ENCODE data around the gene TMEM52.
A peak's percentile ranks its signal among the peaks of the same experiment; 100 is the strongest.

The TMEM52 gene

DNA sequence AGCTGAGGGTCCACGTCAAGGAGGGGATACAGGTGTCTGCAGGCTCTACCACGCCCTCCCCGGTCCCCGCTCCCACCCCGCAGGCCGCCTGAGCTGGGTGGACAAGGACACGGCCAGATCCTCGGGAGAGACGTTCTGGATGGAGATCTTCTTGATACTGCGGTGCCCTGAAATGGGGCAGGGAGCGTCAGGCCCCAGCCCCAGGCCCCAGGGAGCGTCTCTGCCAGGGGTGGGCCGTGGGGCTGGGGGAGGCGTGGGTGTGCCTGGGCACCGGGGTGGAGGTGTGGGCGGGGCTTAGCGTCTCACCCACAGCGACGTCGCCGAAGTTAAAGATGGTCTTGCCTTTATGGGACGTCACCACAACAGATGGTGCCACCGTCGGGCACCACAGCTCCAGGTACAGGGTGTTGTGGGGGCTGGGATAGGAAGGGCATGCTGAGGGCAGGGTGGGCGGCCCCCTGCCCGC is 7.3 kb upstream of the TMEM52 start:
- DNase-seq, result no peak

DNA sequence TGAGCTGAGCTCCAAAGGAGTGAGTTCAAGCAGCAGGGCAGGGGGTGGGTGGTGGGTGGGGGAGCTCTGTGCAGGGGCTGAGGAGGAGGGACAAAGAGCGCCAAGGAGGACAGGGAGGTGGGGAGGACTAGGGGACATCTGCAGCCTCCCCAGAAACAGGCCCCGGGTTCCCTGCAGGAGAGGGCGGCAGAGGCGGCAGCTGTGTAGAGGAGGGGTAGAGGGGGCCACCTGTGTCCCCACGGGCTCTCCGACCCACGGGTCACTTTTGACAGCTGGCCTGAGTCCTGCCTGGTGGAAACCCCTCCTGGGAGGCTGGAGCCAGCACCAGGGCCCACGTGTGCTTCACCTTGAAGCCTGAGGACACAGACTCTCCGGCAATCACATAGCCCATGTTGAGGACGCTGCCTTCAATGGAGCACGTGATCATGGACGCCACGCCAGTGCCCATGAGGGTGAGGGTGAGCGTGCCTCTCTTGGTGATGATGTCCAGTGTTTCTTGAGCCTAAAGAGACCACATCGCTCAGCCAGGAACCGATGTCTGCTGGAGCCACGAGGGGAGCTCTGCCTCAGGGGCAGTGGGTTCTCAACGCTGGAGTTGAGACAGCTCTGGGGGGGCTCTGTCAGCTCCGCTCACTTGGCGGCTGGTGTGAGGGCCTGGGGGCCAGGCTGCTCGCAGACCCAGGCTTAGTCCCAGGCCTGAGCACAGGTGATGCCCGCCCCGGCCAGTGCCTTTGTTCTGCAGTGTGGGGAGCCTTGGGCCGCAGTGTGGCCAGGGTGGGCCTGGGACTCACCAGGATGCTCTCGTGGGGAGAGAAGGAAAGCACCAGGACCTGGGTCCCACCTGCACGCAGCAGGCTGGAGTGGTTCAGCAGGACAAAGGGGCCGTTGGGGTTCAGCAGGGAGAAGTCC is 6.6 kb upstream of the TMEM52 start:
- DNase-seq, result no peak

DNA sequence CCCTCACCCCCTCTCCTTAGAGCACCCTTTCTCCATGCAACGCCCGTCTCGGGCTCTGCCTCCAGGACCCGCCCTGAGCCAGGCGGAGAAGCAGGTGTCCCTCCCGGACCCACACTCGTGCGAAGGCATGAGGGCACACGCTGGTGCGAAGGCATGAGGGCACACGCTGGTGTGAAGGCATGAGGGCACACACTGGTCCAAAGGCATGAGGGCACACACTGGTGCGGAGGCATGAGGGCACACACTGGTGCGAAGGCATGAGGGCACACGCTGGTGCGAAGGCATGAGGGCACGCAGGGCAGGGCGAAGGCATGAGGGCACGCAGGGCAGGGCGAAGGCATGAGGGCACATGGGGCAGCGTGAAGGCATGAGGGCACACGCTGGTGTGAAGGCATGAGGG is 5.8 kb upstream of the TMEM52 start:
- no peak for DNase-seq

DNA sequence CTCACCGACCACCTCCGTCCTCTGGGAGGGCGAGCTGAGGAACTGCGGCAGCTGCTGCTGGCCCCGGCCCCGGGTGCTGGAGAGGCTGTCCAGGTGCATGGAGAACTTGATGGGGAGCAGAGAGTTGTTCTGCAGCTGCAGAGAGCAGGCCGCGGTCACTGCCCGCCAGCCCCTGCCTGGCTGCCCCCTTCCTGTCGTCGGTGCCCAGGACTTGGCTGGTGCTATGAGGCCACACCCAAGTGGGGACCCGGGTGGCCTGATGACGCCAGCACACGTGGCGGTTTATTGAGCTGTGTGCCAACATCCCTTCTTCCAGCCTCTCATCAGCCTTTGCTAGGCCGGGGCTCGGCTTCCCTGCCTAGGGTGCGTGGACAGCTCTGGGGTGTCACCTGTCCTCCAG is 5.3 kb upstream of the TMEM52 start:
- DNase-seq, result no peak

- DNase-seq, result no peak
These were observed 4.1 kb upstream of the TMEM52 start for GRCh38 chr1:1922956-1923833.

GRCh38 chr1:1922702-1922955 is 3.5 kb upstream of the TMEM52 start:
- no peak for DNase-seq

- no peak for DNase-seq
These were observed 3.0 kb upstream of the TMEM52 start for GRCh38 chr1:1921901-1922701.

GRCh38 chr1:1921459-1921862 is 2.4 kb upstream of the TMEM52 start:
- no peak for DNase-seq

GRCh38 chr1:1920608-1921458 is 1.8 kb upstream of the TMEM52 start:
- no peak for DNase-seq

GRCh38 chr1:1920057-1920607 is 1.1 kb upstream of the TMEM52 start:
- DNase-seq, result no peak

DNA sequence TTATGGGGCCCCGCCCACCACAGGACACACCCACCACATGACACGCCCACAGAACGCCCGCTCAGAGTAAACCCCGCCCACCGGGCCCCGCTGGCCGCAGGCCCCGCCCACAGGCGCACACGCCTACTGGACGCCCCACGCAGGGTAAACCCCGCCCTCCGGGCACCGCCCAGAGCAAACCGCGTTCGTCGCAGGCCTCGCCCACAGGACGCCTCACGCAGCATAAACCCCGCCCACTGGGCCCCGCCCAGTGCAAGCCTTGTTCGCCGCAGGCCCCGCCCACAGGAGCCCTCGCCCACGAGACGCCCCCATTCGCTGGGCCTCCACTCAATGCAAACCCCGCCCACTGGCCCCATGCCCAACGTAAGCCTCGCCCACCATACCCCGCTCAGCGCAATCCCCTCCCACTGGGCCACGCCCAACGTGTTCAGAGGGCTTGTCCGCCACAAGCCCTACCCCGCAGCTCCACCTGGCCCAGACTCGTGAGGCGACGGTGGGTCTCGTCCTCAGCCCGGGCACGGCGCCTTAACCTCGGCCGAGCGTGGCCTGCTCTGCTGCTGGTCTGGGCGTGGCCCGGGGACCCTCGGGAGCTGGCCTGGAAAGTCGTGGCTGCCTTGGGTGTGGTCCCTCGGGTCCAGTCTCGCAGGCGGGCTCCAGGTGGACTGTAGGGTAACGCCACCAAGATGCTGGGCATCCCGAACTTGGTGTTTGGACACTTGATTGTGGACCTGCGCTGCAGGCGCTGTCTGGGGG is 401 bp upstream of the TMEM52 start:
- DNase-seq, result peak; percentile 98

DNA sequence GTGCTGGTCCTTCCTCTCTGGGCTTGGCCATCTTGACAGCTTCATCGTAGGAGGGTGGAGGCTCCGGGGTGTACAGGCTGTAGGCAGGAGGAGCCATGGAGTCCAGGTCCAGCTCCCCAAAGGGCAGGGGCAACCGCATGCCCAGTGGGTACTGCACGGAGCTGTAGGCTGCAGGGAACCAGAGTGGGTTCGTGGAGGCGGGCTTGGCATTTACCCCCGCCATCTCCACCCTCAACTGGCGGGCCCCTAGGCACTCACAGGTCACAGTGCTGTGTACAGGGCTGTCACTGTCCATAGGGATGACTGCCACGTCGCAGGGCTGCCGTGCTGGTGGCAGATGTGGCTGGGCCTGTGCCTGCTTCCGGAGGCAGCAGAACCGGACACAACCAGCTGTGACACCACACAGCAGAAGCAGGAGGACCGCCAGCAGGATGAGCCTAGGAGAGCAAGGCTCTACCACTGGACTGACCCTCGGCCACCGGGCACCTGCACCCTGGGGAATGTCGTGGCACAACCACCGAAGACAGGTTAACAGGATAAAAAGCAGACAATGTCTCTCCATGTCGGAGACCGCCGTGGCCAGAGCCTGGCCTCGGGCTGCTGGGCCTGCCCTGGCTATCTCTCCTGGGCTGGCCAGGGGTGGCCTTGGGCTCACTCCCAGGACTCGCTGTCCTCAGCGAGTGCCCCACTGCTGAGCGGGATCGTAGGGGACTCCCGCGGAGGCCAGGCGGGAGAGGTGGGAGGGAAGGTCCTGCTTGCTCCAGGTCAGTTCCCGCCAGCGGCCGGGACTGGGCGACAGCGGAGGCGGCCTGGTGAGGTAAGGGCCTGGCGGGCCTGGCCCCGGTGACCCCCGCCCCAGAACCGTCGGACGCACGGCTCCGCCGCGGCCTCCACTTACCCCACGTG is 831 bp downstream of the TMEM52 start:
- DNase-seq, result no peak

GRCh38 chr1:1917304-1917976 is 1.6 kb downstream of the TMEM52 start:
- DNase-seq, result no peak

DNA sequence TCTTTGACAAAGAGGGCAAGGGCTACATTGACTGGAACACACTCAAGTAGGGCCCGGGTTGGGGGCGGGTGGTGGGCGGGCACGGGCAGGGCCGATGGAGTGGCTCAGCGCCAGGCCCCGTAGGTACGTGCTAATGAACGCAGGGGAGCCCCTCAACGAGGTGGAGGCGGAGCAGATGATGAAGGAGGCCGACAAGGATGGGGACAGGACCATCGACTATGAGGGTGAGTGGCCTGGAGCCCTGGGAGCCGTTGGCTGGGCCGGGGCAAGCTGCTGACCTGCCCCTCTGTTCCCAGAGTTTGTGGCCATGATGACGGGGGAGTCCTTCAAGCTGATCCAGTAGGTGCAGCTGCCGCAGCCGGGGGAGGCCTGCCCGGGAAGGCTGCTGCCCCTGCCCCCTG is 2.2 kb downstream of the TMEM52 start:
- no peak for DNase-seq

DNA sequence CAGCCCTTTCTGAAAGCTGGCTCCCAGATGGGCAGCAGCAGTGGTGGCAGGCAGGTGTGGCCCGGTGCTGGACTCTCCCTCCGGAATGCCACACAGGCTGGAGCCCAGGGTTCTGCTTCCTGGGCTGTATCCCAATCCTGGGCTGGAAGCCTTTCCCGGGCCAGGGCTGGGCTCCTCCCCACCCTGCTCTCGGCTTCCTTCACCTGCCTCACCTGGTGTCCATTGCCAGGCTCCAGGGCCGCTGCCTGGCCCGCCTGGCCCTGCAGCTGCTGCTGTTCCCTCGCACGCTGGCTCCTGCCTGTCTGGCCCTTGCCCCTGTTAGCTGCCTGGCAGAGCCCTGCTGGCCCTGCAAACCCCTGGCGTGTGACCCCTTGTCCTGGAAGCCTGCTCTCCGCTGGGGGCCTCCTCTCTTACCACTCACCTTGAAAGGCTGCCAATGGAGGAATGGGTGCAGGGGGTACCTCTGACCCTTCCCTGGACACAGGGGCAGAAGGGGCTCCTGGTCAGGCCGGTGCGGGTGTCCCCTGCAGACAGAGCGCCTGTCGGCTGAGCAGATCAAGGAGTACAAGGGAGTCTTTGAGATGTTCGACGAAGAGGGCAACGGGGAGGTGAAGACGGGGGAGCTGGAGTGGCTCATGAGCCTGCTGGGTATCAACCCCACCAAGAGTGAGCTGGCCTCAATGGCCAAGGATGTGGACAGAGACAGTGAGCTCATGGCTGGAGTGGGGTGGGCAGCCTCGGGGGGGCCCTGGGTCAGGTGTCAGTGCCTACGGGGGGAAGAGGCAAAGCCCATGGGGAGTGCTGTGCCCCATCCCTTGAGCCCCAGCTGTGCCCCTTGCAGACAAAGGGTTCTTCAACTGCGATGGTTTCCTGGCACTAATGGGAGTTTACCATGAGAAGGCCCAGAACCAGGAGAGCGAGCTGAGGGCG is 2.9 kb downstream of the TMEM52 start:
- DNase-seq, result no peak

- DNase-seq, result no peak
These were observed 3.9 kb downstream of the TMEM52 start, which contains the start of gene CALML6 for GRCh38 chr1:1914971-1915692. Gene CALML6, plus strand, starts transcription at chr1:1915260. Its CDS starts 21 bp downstream, at chr1:1915281.
